Vagina (tissue), 2 donors: Measurements from ENCODE around the gene NTM.

Source experiments
- POLR2A ChIP-seq, 2 donors: fragments of 450-650 bp; IDR thresholded peaks; one replicate each; pipeline ENCODE4 v1.6.1; 2017; ENCODE audit warnings: antibody characterized with exemption in 2 of 2, mild to moderate bottlenecking in 2 of 2, moderate library complexity in 2 of 2
- POLR2AphosphoS5 ChIP-seq, 2 donors: sonication (generic); formaldehyde crosslinking; IDR thresholded peaks; one replicate each; pipeline ENCODE4 v1.9.0; 2017; ENCODE audit warnings: antibody characterized with exemption in 2 of 2, mild to moderate bottlenecking in 2 of 2, low read depth in 1 of 2; ENCODE audit not compliant: insufficient read depth in 1 of 2
- TF ChIP-seq, protein P1 (sequence below), 3 experiments: fragments of 450-650 bp in 2 of 3; fragments of 200-600 bp in 1 of 3; sonication (generic) in 1 of 3; IDR thresholded peaks; one replicate each; pipeline ENCODE4 v1.5.1; 2017 to 2019; ENCODE audit warnings: antibody characterized with exemption in 3 of 3, mild to moderate bottlenecking in 2 of 3, moderate library complexity in 2 of 3

DNA sequence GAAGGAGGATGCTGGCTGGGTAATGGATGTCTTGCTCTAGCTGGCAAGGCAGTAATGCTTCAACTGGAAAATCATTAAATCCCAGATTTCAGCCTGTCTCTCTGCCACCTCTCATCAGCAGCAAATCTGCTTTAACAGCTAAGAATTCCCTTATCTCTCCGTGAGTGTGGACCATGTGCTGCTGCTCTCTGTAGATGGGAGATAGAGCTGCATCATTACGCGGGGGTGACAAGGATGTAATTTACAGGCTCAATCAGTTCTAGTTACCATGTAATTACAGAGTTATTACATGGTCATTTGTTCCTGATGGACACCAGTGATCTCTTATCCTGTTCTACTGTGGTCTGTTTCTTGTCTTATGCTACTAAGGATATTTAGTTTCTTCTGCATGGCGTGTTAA is 665.4 kb downstream of the NTM start:
- TF ChIP-seq, protein P1, sequence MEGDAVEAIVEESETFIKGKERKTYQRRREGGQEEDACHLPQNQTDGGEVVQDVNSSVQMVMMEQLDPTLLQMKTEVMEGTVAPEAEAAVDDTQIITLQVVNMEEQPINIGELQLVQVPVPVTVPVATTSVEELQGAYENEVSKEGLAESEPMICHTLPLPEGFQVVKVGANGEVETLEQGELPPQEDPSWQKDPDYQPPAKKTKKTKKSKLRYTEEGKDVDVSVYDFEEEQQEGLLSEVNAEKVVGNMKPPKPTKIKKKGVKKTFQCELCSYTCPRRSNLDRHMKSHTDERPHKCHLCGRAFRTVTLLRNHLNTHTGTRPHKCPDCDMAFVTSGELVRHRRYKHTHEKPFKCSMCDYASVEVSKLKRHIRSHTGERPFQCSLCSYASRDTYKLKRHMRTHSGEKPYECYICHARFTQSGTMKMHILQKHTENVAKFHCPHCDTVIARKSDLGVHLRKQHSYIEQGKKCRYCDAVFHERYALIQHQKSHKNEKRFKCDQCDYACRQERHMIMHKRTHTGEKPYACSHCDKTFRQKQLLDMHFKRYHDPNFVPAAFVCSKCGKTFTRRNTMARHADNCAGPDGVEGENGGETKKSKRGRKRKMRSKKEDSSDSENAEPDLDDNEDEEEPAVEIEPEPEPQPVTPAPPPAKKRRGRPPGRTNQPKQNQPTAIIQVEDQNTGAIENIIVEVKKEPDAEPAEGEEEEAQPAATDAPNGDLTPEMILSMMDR (IDR thresholded peaks at IDR 0.05), result no peak
- TF ChIP-seq POLR2AphosphoS5 (IDR thresholded peaks at IDR 0.05; ENCODE audit: insufficient read depth in 1 of 2, low read depth in 1 of 2) (no peak), POLR2A (IDR thresholded peaks at IDR 0.05) (no peak)
